Keratinocyte (primary cell): ENCODE results near the gene FER1L5.

ENCODE experiments used
- CTCF ChIP-seq, 3 experiments: IDR thresholded peaks in 1 of 3; conservative IDR thresholded peaks in 1 of 3; optimal IDR thresholded peaks in 1 of 3; 2 replicates in 2 of 3; 3 replicates in 1 of 3; pipeline versions ENCODE3 to v1.5.1; 2011; ENCODE audit warnings: low read length in 3 of 3, mild to moderate bottlenecking in 3 of 3, moderate library complexity in 2 of 3, control low read depth in 1 of 3, inconsistent platforms in 1 of 3; ENCODE audit not compliant: insufficient read depth in 2 of 3; ENCODE audit errors: extremely low read depth in 1 of 3
- EZH2 ChIP-seq: IDR thresholded peaks from one replicate; pipeline ENCODE4 v1.6.1; 2012; ENCODE audit warnings: inconsistent platforms, mild to moderate bottlenecking, low read length, moderate library complexity

- TF ChIP-seq CTCF (optimal IDR thresholded peaks at IDR 0.05 in 1 of 3, IDR thresholded peaks at IDR 0.05 in 1 of 3, conservative IDR thresholded peaks at IDR 0.05 in 1 of 3; ENCODE audit: extremely low read depth in 1 of 3, insufficient read depth in 2 of 3, low read length in 3 of 3) = no peak
- TF ChIP-seq EZH2 = no peak
These were observed 57.1 kb downstream of the FER1L5 start for GRCh38 chr2:96699621-96700020.
